Endodermal cell (in vitro differentiated cells): ENCODE results near the gene GRIK5. TPM values are rescaled to one million over a fixed set of nuclear protein-coding genes. Genes with fewer than 3 reads are reported as not detected.

Experiments
- DNase-seq: peaks from one replicate; pipeline ENCODE4 v3.0.0-alpha.2; 2017
- H3K27ac ChIP-seq: 2 replicates; pipeline ENCODE4 v1.5.1; 2013; ENCODE audit warnings: mild to moderate bottlenecking, low read depth, low read length, moderate library complexity
- H3K27me3 ChIP-seq: 2 replicates; pipeline ENCODE4 v1.6.1; 2013; ENCODE audit warnings: mild to moderate bottlenecking, low read length, moderate library complexity; ENCODE audit not compliant: insufficient read depth, control insufficient read depth, poor library complexity, severe bottlenecking
- H3K36me3 ChIP-seq: 2 replicates; pipeline ENCODE4 v1.7.0; 2013; ENCODE audit warnings: mild to moderate bottlenecking, low read length, moderate library complexity; ENCODE audit not compliant: control insufficient read depth, insufficient read depth
- H3K4me1 ChIP-seq: one replicate; pipeline ENCODE4 v1.7.0; 2013; ENCODE audit warnings: low read length; ENCODE audit not compliant: control insufficient read depth, insufficient read depth
- H3K4me3 ChIP-seq: 2 replicates; pipeline ENCODE4 v1.5.1; 2013; ENCODE audit warnings: mild to moderate bottlenecking, low read length, moderate library complexity
- H3K9ac ChIP-seq: 2 replicates; pipeline ENCODE4 v1.6.1; 2013; ENCODE audit warnings: mild to moderate bottlenecking, low read length, moderate library complexity; ENCODE audit not compliant: poor library complexity, severe bottlenecking; ENCODE audit errors: extremely low read depth
- H3K9me3 ChIP-seq: 2 replicates; pipeline ENCODE4 v1.6.1; 2013; ENCODE audit warnings: mild to moderate bottlenecking, low read length, moderate library complexity; ENCODE audit not compliant: control insufficient read depth
- H3K27ac Mint-ChIP-seq: 2 replicates; pipeline ENCODE4 v1.8.0; 2020; ENCODE audit warnings: mixed read lengths
- H3K27me3 Mint-ChIP-seq: 2 replicates; pipeline ENCODE4 v1.8.0; 2021; ENCODE audit warnings: mild to moderate bottlenecking, mixed read lengths; ENCODE audit not compliant: insufficient read depth
- H3K36me3 Mint-ChIP-seq: 2 replicates; pipeline ENCODE4 v1.8.0; 2020; ENCODE audit warnings: low read depth, mixed read lengths
- H3K4me1 Mint-ChIP-seq: 2 replicates; pipeline ENCODE4 v1.8.0; 2020; ENCODE audit warnings: mixed read lengths
- H3K4me3 Mint-ChIP-seq: 2 replicates; pipeline ENCODE4 v1.8.0; 2020; ENCODE audit warnings: mild to moderate bottlenecking, moderate library complexity, mixed read lengths
- H3K9me3 Mint-ChIP-seq: 2 replicates; pipeline ENCODE4 v1.8.0; 2020; ENCODE audit warnings: mild to moderate bottlenecking, mixed read lengths
- CTCF ChIP-seq: fragments of 200-600 bp; sonication (generic); conservative IDR thresholded peaks from 2 replicates; pipeline ENCODE4 v1.5.0; 2021; ENCODE audit warnings: antibody characterized with exemption, mild to moderate bottlenecking
- WGBS, 2 experiments: methylation state at CpG; one replicate each; pipeline versions ENCODE4 v1.1.5 to v1.1.7; 2013; ENCODE audit warnings: missing lambda C conversion rate in 2 of 2, mixed read lengths in 1 of 2; ENCODE audit not compliant: insufficient coverage in 1 of 2, insufficient read length in 1 of 2; 5-methylcytosine and 5-hydroxymethylcytosine counted together
- total RNA-seq, 2 donors: library from RNA; stranded (reverse); fragmentation: NEBNext Ultra II Directional in 1 of 2; extraction: Animal tissue kit (Norgen Biotek cat#: 25700) in 1 of 2; gene quantifications; 2 replicates in 1 of 2; 3 replicates in 1 of 2; pipeline ENCODE4 v1.2.1, GENCODE V29; 2021

The GRIK5 gene
- total RNA-seq, 2 donors from 2014 or later, result 21.6 to 38.7 TPM

DNA sequence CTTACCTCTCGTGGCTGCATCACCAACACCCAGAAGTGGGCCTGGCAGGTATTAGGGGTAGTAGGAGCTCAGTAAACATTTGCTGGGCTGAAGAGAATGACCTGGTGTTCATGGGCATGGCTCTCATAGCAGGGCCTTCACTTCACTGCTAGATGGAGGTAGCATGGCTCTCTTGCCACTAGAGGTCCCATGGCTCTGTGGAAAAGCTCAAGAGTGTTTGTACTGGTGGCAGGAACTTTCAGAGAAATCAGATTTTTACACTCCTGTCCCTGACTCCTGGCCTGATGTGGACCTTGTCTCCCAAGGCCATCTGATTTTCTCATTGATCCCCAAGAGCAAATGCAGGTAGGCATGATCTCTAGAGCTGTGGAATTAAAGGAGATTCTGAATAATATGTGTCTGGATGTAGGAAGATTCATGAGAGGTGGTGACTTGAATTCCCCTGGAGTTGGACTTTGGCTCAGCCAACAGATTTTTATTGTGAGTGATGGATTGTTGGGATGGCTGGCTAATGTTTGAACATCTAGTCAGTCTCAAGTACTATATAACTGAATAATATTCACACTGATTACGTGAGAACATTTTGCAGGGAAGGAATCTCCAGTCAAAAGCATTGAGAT lies 11.7 kb upstream of the GRIK5 start:
- 93 to 100% methylated on average over 1 to 2 of the region's 2 CpGs for WGBS, 2 experiments
- Histone ChIP-seq H3K9me3 (no peaks in the 10 kb centered on the region), H3K27me3 (no peaks in the 10 kb centered on the region), H3K4me1 (no peaks in the 10 kb centered on the region), H3K4me3 (no peak overlapping the region), H3K27ac (no peak overlapping the region), H3K9ac (no peak overlapping the region), H3K36me3 (peaks cover 39% of the 10 kb centered on the region)
- Mint-ChIP-seq H3K27ac (no peak overlapping the region), H3K9me3 (no peaks in the 10 kb centered on the region), H3K36me3 (peaks cover 49% of the 10 kb centered on the region), H3K27me3 (no peaks in the 10 kb centered on the region), H3K4me1 (peaks cover 18% of the 10 kb centered on the region), H3K4me3 (no peak overlapping the region)
- DNase-seq, result no peak
- TF ChIP-seq CTCF, result peak; percentile 73

DNA sequence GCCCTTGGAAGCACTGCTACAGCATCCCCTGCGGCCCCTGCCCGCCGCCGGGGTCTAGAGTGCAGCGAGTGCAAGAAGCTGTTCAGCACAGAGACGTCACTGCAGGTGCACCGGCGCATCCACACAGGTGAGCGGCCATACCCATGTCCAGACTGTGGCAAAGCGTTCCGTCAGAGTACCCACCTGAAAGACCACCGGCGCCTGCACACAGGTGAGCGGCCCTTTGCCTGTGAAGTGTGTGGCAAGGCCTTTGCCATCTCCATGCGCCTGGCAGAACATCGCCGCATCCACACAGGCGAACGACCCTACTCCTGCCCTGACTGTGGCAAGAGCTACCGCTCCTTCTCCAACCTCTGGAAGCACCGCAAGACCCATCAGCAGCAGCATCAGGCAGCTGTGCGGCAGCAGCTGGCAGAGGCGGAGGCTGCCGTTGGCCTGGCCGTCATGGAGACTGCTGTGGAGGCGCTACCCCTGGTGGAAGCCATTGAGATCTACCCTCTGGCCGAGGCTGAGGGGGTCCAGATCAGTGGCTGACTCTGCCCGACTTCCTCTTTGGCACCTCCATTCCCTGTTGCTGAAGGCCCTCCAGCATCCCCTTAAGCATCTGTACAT lies 10.9 kb upstream of the GRIK5 start:
- Histone ChIP-seq H3K27ac (no peak overlapping the region), H3K9me3 (no peaks in the 10 kb centered on the region), H3K9ac (no peak overlapping the region), H3K4me1 (no peaks in the 10 kb centered on the region), H3K4me3 (no peak overlapping the region), H3K36me3 (peaks cover 39% of the 10 kb centered on the region), H3K27me3 (no peaks in the 10 kb centered on the region)
- 95 to 96% methylated on average over 26 to 28 of the region's 28 CpGs for WGBS, 2 experiments
- no peak overlapping the region for H3K27ac Mint-ChIP-seq
- H3K9me3 Mint-ChIP-seq, result no peaks in the 10 kb centered on the region
- no peak overlapping the region for H3K4me3 Mint-ChIP-seq
- peaks cover 49% of the 10 kb centered on the region for H3K36me3 Mint-ChIP-seq
- no peak for TF ChIP-seq CTCF
- peaks cover 20% of the 10 kb centered on the region for H3K4me1 Mint-ChIP-seq
- H3K27me3 Mint-ChIP-seq, result no peaks in the 10 kb centered on the region
- no peak for DNase-seq

DNA sequence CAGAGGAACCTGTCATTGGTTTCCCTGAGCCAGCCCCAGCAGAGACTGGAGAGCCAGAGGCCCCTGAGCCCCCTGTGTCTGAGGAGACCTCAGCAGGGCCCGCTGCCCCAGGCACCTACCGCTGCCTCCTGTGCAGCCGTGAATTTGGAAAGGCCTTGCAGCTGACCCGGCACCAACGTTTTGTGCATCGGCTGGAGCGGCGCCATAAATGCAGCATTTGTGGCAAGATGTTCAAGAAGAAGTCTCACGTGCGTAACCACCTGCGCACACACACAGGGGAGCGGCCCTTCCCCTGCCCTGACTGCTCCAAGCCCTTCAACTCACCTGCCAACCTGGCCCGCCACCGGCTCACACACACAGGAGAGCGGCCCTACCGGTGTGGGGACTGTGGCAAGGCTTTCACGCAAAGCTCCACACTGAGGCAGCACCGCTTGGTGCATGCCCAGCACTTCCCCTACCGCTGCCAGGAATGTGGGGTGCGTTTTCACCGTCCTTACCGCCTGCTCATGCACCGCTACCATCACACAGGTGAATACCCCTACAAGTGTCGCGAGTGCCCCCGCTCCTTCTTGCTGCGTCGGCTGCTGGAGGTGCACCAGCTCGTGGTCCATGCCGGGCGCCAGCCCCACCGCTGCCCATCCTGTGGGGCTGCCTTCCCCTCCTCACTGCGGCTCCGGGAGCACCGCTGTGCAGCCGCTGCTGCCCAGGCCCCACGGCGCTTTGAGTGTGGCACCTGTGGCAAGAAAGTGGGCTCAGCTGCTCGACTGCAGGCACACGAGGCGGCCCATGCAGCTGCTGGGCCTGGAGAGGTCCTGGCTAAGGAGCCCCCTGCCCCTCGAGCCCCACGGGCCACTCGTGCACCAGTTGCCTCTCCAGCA lies 10.1 kb upstream of the GRIK5 start:
- peaks cover 24% of the 10 kb centered on the region for H3K4me1 Mint-ChIP-seq
- H3K27ac Mint-ChIP-seq, result peak overlapping the region; percentile 68
- no peak overlapping the region for H3K27ac ChIP-seq
- no peak overlapping the region for H3K4me3 ChIP-seq
- DNase-seq, result no peak
- H3K27me3 Mint-ChIP-seq, result no peaks in the 10 kb centered on the region
- peaks cover 49% of the 10 kb centered on the region for H3K36me3 Mint-ChIP-seq
- H3K9me3 Mint-ChIP-seq, result no peaks in the 10 kb centered on the region
- no peak for TF ChIP-seq CTCF
- H3K27me3 ChIP-seq, result no peaks in the 10 kb centered on the region
- H3K9me3 ChIP-seq, result no peaks in the 10 kb centered on the region
- WGBS, 2 experiments, result 96 to 98% methylated on average over 37 to 44 of the region's 44 CpGs
- no peak overlapping the region for H3K4me3 Mint-ChIP-seq
- no peak overlapping the region for H3K9ac ChIP-seq
- H3K4me1 ChIP-seq, result no peaks in the 10 kb centered on the region
- H3K36me3 ChIP-seq, result peaks cover 39% of the 10 kb centered on the region
